CD4-positive, alpha-beta T cell (primary cell): ENCODE measurements around the gene PTPRE. TPM values are rescaled to one million over a fixed set of nuclear protein-coding genes. Genes with fewer than 3 reads are reported as not detected.

Experiments used
- ATAC-seq: fragments of 200-7000 bp; cut with Tn5 transposase; one replicate; pipeline ENCODE4 v1.10.0; 2022; ENCODE audit warnings: mild to moderate bottlenecking; ENCODE audit not compliant: poor library complexity
- CTCF ChIA-PET: fragments of 350-600 bp; sonication (Branson Sonifier 250); formaldehyde crosslinking; loops from one replicate; lab custom pipeline; 2021; ENCODE audit warnings: antibody characterized with exemption, inconsistent platforms; lab: Charles Lee
- POLR2A ChIA-PET: fragments of 350-600 bp; sonication (Branson Sonifier 250); formaldehyde crosslinking; loops from one replicate; lab custom pipeline; 2021; ENCODE audit warnings: antibody characterized with exemption, inconsistent platforms; lab: Charles Lee
- DNase-seq, 14 experiments: peaks; one replicate each; pipeline ENCODE4 v3.0.0-alpha.2; 2013 to 2020; ENCODE audit warnings: mixed read lengths in 2 of 14
- H3K27ac ChIP-seq, 2 donors: one replicate each; pipeline versions ENCODE4 v1.5.1 to v1.7.0; 2013; ENCODE audit warnings: low read length in 2 of 2, low read depth in 1 of 2, mild to moderate bottlenecking in 1 of 2
- H3K27me3 ChIP-seq, 2 experiments: 1 replicate in 1 of 2; 2 replicates in 1 of 2; pipeline versions ENCODE4 v1.6.1 to v1.7.0; 2013; ENCODE audit warnings: low read length in 2 of 2, control low read depth in 1 of 2, mild to moderate bottlenecking in 1 of 2, moderate library complexity in 1 of 2; ENCODE audit not compliant: insufficient read depth in 2 of 2, control insufficient read depth in 1 of 2
- H3K36me3 ChIP-seq: one replicate; pipeline ENCODE4 v1.6.1; 2013; ENCODE audit warnings: low read length, control low read depth; ENCODE audit not compliant: insufficient read depth
- H3K4me1 ChIP-seq: one replicate; pipeline ENCODE4 v1.6.1; 2013; ENCODE audit warnings: low read length, control low read depth; ENCODE audit not compliant: insufficient read depth
- H3K4me3 ChIP-seq: one replicate; pipeline ENCODE4 v1.5.1; 2013; ENCODE audit warnings: mild to moderate bottlenecking, low read length, moderate library complexity
- H3K9me3 ChIP-seq, 2 experiments: 1 replicate in 1 of 2; 2 replicates in 1 of 2; pipeline versions ENCODE4 v1.6.1 to v1.7.0; 2013; ENCODE audit warnings: low read length in 2 of 2, mild to moderate bottlenecking in 2 of 2, control low read depth in 1 of 2, moderate library complexity in 1 of 2; ENCODE audit not compliant: control insufficient read depth in 1 of 2, insufficient read depth in 1 of 2
- H3K27ac Mint-ChIP-seq: one replicate; pipeline ENCODE4 v1.8.0; 2020; ENCODE audit warnings: mixed read lengths
- H3K27me3 Mint-ChIP-seq: one replicate; pipeline ENCODE4 v1.8.0; 2021; ENCODE audit warnings: mixed read lengths
- H3K36me3 Mint-ChIP-seq: one replicate; pipeline ENCODE4 v1.8.0; 2021; ENCODE audit warnings: low read depth, mixed read lengths
- H3K4me1 Mint-ChIP-seq: one replicate; pipeline ENCODE4 v1.8.0; 2021; ENCODE audit warnings: low read depth, mixed read lengths
- H3K4me3 Mint-ChIP-seq: one replicate; pipeline ENCODE4 v1.8.0; 2020; ENCODE audit warnings: mild to moderate bottlenecking, mixed read lengths
- H3K9me3 Mint-ChIP-seq: one replicate; pipeline ENCODE4 v1.8.0; 2020; ENCODE audit warnings: mixed read lengths
- CTCF ChIP-seq: fragments of 200-600 bp; IDR thresholded peaks from one replicate; pipeline ENCODE4 v1.8.0; 2022; ENCODE audit warnings: antibody characterized with exemption, mild to moderate bottlenecking
- intact Hi-C, 2 experiments: fragments of 100-400 bp; cut with DNase I in 1 of 2; cut with micrococcal nuclease in 1 of 2; formaldehyde crosslinking; loops; one replicate each; pipeline versions ENCODE4 v1.15.1 to v1.9.0; 2023 to 2025; cut with DNase I, micrococcal nuclease
- total RNA-seq, 174 experiments: library from RNA in 2 of 174; stranded (reverse) in 2 of 174; gene quantifications; one replicate each; pipeline ENCODE4 v1.2.3 and lab custom pipeline; 2021 to 2026

The PTPRE gene
- total RNA-seq, 2 experiments from 2014 or later: 47.6 to 55.1 TPM

- Mint-ChIP-seq H3K9me3 (no peaks in the 10 kb centered on the region), H3K36me3 (no peaks in the 10 kb centered on the region), H3K4me1 (peaks cover 9% of the 10 kb centered on the region), H3K4me3 (no peak overlapping the region), H3K27me3 (peaks cover 11% of the 10 kb centered on the region), H3K27ac (no peak overlapping the region)
- Histone ChIP-seq H3K27ac (no peak overlapping the region), H3K4me3 (no peak overlapping the region), H3K27me3 (no peaks in the 10 kb centered on the region), H3K9me3 (no peaks in the 10 kb centered on the region), H3K4me1 (no peaks in the 10 kb centered on the region), H3K36me3 (no peaks in the 10 kb centered on the region)
- TF ChIP-seq CTCF: no peak
- POLR2A ChIA-PET: no interaction called here
- ATAC-seq (no peak), DNase-seq (no peak)
- intact Hi-C loops: loop anchor here in 1 of 2 experiments (10.0 kb wide), 1 partner anchor 304 kb away; no protein-coding TSS in a partner anchor
- CTCF ChIA-PET: no interaction called here
These were observed 111.8 kb downstream of the PTPRE start for GRCh38 chr10:128018691-128019090.

- TF ChIP-seq CTCF: no peak
- H3K27me3 Mint-ChIP-seq: peaks cover 5% of the 10 kb centered on the region
- CTCF ChIA-PET: interaction anchor here (1.0 kb wide), 1 partner anchor 11 kb away, joined by 4 read pairs; no protein-coding TSS in a partner anchor
These were observed 115.6 kb downstream of the PTPRE start for GRCh38 chr10:128022261-128023196.

GRCh38 chr10:128024426-128024825 lies 117.5 kb downstream of the PTPRE start:
- H3K4me3 Mint-ChIP-seq: no peak overlapping the region
- H3K27me3 Mint-ChIP-seq: no peaks in the 10 kb centered on the region
- ATAC-seq: no peak
- Histone ChIP-seq H3K4me1 (no peaks in the 10 kb centered on the region), H3K36me3 (no peaks in the 10 kb centered on the region), H3K9me3 (no peaks in the 10 kb centered on the region), H3K27me3 (no peaks in the 10 kb centered on the region), H3K4me3 (no peak overlapping the region), H3K27ac (no peak overlapping the region)
- H3K9me3 Mint-ChIP-seq: no peaks in the 10 kb centered on the region
- TF ChIP-seq CTCF: no peak
- ChIA-PET POLR2A (no interaction called here), CTCF (no interaction called here)
- H3K4me1 Mint-ChIP-seq: no peaks in the 10 kb centered on the region
- no peaks in the 10 kb centered on the region for H3K36me3 Mint-ChIP-seq
- intact Hi-C loops: no loop called here
- H3K27ac Mint-ChIP-seq: no peak overlapping the region
- no peak for DNase-seq

More at GRCh38 chr10:128022261-128023196, 115.6 kb downstream of the PTPRE start:
- Histone ChIP-seq H3K27me3 (no peaks in the 10 kb centered on the region), H3K4me3 (no peak overlapping the region), H3K27ac (no peak overlapping the region), H3K36me3 (no peaks in the 10 kb centered on the region), H3K4me1 (no peaks in the 10 kb centered on the region), H3K9me3 (no peaks in the 10 kb centered on the region)
- no peak for ATAC-seq
- Mint-ChIP-seq H3K27ac (no peak overlapping the region), H3K9me3 (no peaks in the 10 kb centered on the region), H3K4me3 (no peak overlapping the region), H3K36me3 (no peaks in the 10 kb centered on the region), H3K4me1 (peaks cover 9% of the 10 kb centered on the region)
- intact Hi-C loops: no loop called here
- peak in 1 of 14 experiments; percentile 28 for DNase-seq
- POLR2A ChIA-PET: no interaction called here
